Measurements from ENCODE around the gene ASTL.
"Not testable (repeated sequence)": the region's sequence is repeated elsewhere in the genome, so short reads cannot be mapped to it uniquely, and the experiment has no call there.

The ASTL gene

GRCh38 chr2:96144481-96145035, 6.3 kb upstream of the ASTL start:
- peak; percentile 82 for DNase-seq
- H3K4me3 Mint-ChIP-seq = peak overlapping the region; percentile 96
- H3K9me3 Mint-ChIP-seq = no peaks in the 10 kb centered on the region
- peak overlapping the region; percentile 97 for H3K27ac Mint-ChIP-seq
- peaks cover 42% of the 10 kb centered on the region for H3K36me3 Mint-ChIP-seq (ENCODE audit: low read depth)
- no peaks in the 10 kb centered on the region for H3K27me3 Mint-ChIP-seq
- peaks cover 60% of the 10 kb centered on the region for H3K4me1 Mint-ChIP-seq (ENCODE audit: low read depth)

GRCh38 chr2:96143848-96144480, 5.7 kb upstream of the ASTL start:
- no peaks in the 10 kb centered on the region for H3K9me3 Mint-ChIP-seq
- peaks cover 42% of the 10 kb centered on the region for H3K36me3 Mint-ChIP-seq (ENCODE audit: low read depth)
- peaks cover 60% of the 10 kb centered on the region for H3K4me1 Mint-ChIP-seq (ENCODE audit: low read depth)
- peak; percentile 76 for DNase-seq
- no peaks in the 10 kb centered on the region for H3K27me3 Mint-ChIP-seq
- peak overlapping the region; percentile 97 for H3K27ac Mint-ChIP-seq
- peak overlapping the region; percentile 96 for H3K4me3 Mint-ChIP-seq

GRCh38 chr2:96143231-96143847, 5.0 kb upstream of the ASTL start:
- DNase-seq = peak; percentile 66
- Mint-ChIP-seq H3K9me3 (no peaks in the 10 kb centered on the region), H3K4me1 (ENCODE audit: low read depth) (peaks cover 57% of the 10 kb centered on the region), H3K27ac (peak overlapping the region; percentile 97), H3K36me3 (ENCODE audit: low read depth) (peaks cover 42% of the 10 kb centered on the region), H3K4me3 (peak overlapping the region; percentile 96), H3K27me3 (no peaks in the 10 kb centered on the region)

GRCh38 chr2:96142217-96143113, 4.2 kb upstream of the ASTL start:
- H3K4me3 Mint-ChIP-seq = peak overlapping the region; percentile 96
- no peaks in the 10 kb centered on the region for H3K9me3 Mint-ChIP-seq
- DNase-seq = peak; percentile 87
- H3K27me3 Mint-ChIP-seq = no peaks in the 10 kb centered on the region
- H3K27ac Mint-ChIP-seq = peak overlapping the region; percentile 97
- H3K4me1 Mint-ChIP-seq (ENCODE audit: low read depth) = peaks cover 50% of the 10 kb centered on the region
- peaks cover 38% of the 10 kb centered on the region for H3K36me3 Mint-ChIP-seq (ENCODE audit: low read depth)

- H3K4me3 Mint-ChIP-seq = peak overlapping the region; percentile 96
- DNase-seq, H3K27me3 Mint-ChIP-seq, H3K9me3 Mint-ChIP-seq: not testable (repeated sequence)
- H3K4me1 Mint-ChIP-seq (ENCODE audit: low read depth) = peaks cover 42% of the 10 kb centered on the region
- peaks cover 38% of the 10 kb centered on the region for H3K36me3 Mint-ChIP-seq (ENCODE audit: low read depth)
- H3K27ac Mint-ChIP-seq = peak overlapping the region; percentile 97
Measured at GRCh38 chr2:96141624-96141967, 3.3 kb upstream of the ASTL start.

- Mint-ChIP-seq H3K27ac (peak overlapping the region; percentile 97), H3K4me1 (ENCODE audit: low read depth) (peaks cover 37% of the 10 kb centered on the region), H3K4me3 (peak overlapping the region; percentile 96), H3K36me3 (ENCODE audit: low read depth) (peaks cover 38% of the 10 kb centered on the region), H3K27me3 (no peaks in the 10 kb centered on the region), H3K9me3 (no peaks in the 10 kb centered on the region)
- DNase-seq = no peak
Measured at GRCh38 chr2:96140941-96141623, 2.8 kb upstream of the ASTL start.

GRCh38 chr2:96139181-96139758, 968 bp upstream of the ASTL start:
- Mint-ChIP-seq H3K36me3 (ENCODE audit: low read depth) (peaks cover 35% of the 10 kb centered on the region), H3K27ac (peak overlapping the region; percentile 71), H3K9me3 (no peaks in the 10 kb centered on the region), H3K4me1 (ENCODE audit: low read depth) (peaks cover 32% of the 10 kb centered on the region), H3K27me3 (no peaks in the 10 kb centered on the region), H3K4me3 (no peak overlapping the region)
- no peak for DNase-seq

- peaks cover 18% of the 10 kb centered on the region for H3K36me3 Mint-ChIP-seq (ENCODE audit: low read depth)
- peak overlapping the region; percentile 8 for H3K4me3 Mint-ChIP-seq
Measured at GRCh38 chr2:96137321-96138178, 752 bp downstream of the ASTL start.

GRCh38 chr2:96136129-96136720, 2.1 kb downstream of the ASTL start:
- no peak for DNase-seq
- Mint-ChIP-seq H3K27me3 (no peaks in the 10 kb centered on the region), H3K36me3 (ENCODE audit: low read depth) (peaks cover 15% of the 10 kb centered on the region), H3K27ac (peak overlapping the region; percentile 66), H3K4me1 (ENCODE audit: low read depth) (peaks cover 30% of the 10 kb centered on the region), H3K9me3 (no peaks in the 10 kb centered on the region), H3K4me3 (peak overlapping the region; percentile 20)

More at GRCh38 chr2:96137321-96138178, 752 bp downstream of the ASTL start:
- Mint-ChIP-seq H3K27ac (peak overlapping the region; percentile 85), H3K4me1 (ENCODE audit: low read depth) (peaks cover 31% of the 10 kb centered on the region), H3K27me3 (no peaks in the 10 kb centered on the region), H3K9me3 (no peaks in the 10 kb centered on the region)
- DNase-seq = no peak

GRCh38 chr2:96135621-96136020, 2.7 kb downstream of the ASTL start:
- peak overlapping the region; percentile 66 for H3K27ac Mint-ChIP-seq
- no peaks in the 10 kb centered on the region for H3K27me3 Mint-ChIP-seq
- H3K36me3 Mint-ChIP-seq (ENCODE audit: low read depth) = peaks cover 13% of the 10 kb centered on the region
- no peak for DNase-seq
- peak overlapping the region; percentile 20 for H3K4me3 Mint-ChIP-seq
- H3K9me3 Mint-ChIP-seq = no peaks in the 10 kb centered on the region
- H3K4me1 Mint-ChIP-seq (ENCODE audit: low read depth) = peaks cover 31% of the 10 kb centered on the region

- peak overlapping the region; percentile 66 for H3K27ac Mint-ChIP-seq
Measured at GRCh38 chr2:96135171-96135570, 3.1 kb downstream of the ASTL start.

GRCh38 chr2:96134421-96134820, 3.9 kb downstream of the ASTL start:
- DNase-seq = no peak
- peaks cover 35% of the 10 kb centered on the region for H3K4me1 Mint-ChIP-seq (ENCODE audit: low read depth)
- H3K4me3 Mint-ChIP-seq = no peak overlapping the region
- H3K27ac Mint-ChIP-seq = peak overlapping the region; percentile 66
- H3K36me3 Mint-ChIP-seq (ENCODE audit: low read depth) = peaks cover 23% of the 10 kb centered on the region
- no peaks in the 10 kb centered on the region for H3K27me3 Mint-ChIP-seq
- H3K9me3 Mint-ChIP-seq = no peaks in the 10 kb centered on the region

More at GRCh38 chr2:96135171-96135570, 3.1 kb downstream of the ASTL start:
- no peak overlapping the region for H3K4me3 Mint-ChIP-seq
- no peaks in the 10 kb centered on the region for H3K9me3 Mint-ChIP-seq
- DNase-seq = no peak
- H3K4me1 Mint-ChIP-seq (ENCODE audit: low read depth) = peaks cover 32% of the 10 kb centered on the region
- H3K36me3 Mint-ChIP-seq (ENCODE audit: low read depth) = peaks cover 17% of the 10 kb centered on the region
- no peaks in the 10 kb centered on the region for H3K27me3 Mint-ChIP-seq
